ENCODE data around the gene EDARADD.
"Not testable (repeated sequence)": the region's sequence is repeated elsewhere in the genome, so short reads cannot be mapped to it uniquely, and the experiment has no call there.

EDARADD gene

GRCh38 chr1:236438614-236439013, 44.5 kb downstream of the EDARADD start:
- Mint-ChIP-seq H3K27ac (no peak overlapping the region), H3K9me3 (no peaks in the 10 kb centered on the region)

GRCh38 chr1:236440373-236440772, 46.3 kb downstream of the EDARADD start:
- Mint-ChIP-seq H3K36me3 (ENCODE audit: low read depth) (peaks cover 9% of the 10 kb centered on the region), H3K4me3 (no peak overlapping the region), H3K9me3 (no peaks in the 10 kb centered on the region), H3K27me3 (no peaks in the 10 kb centered on the region), H3K4me1 (ENCODE audit: low read depth) (no peaks in the 10 kb centered on the region), H3K27ac (no peak overlapping the region)
- DNase-seq, result no peak

More at GRCh38 chr1:236438614-236439013, 44.5 kb downstream of the EDARADD start:
- H3K27me3 Mint-ChIP-seq, result no peaks in the 10 kb centered on the region
- peaks cover 4% of the 10 kb centered on the region for H3K36me3 Mint-ChIP-seq (ENCODE audit: low read depth)
- no peaks in the 10 kb centered on the region for H3K4me1 Mint-ChIP-seq (ENCODE audit: low read depth)
- no peak for DNase-seq
- H3K4me3 Mint-ChIP-seq, result no peak overlapping the region

GRCh38 chr1:236450779-236451178, 56.7 kb downstream of the EDARADD start:
- no peaks in the 10 kb centered on the region for H3K27me3 Mint-ChIP-seq
- no peak overlapping the region for H3K27ac Mint-ChIP-seq
- H3K9me3 Mint-ChIP-seq, result no peaks in the 10 kb centered on the region
- no peak for DNase-seq
- peaks cover under 1% of the 10 kb centered on the region for H3K36me3 Mint-ChIP-seq (ENCODE audit: low read depth)
- no peaks in the 10 kb centered on the region for H3K4me1 Mint-ChIP-seq (ENCODE audit: low read depth)
- no peak overlapping the region for H3K4me3 Mint-ChIP-seq

GRCh38 chr1:236451796-236452373, 57.8 kb downstream of the EDARADD start:
- Mint-ChIP-seq H3K36me3 (ENCODE audit: low read depth) (no peaks in the 10 kb centered on the region), H3K27ac (no peak overlapping the region), H3K4me1 (ENCODE audit: low read depth) (no peaks in the 10 kb centered on the region), H3K9me3 (no peaks in the 10 kb centered on the region), H3K4me3 (no peak overlapping the region), H3K27me3 (no peaks in the 10 kb centered on the region)
- peak; percentile 51 for DNase-seq

GRCh38 chr1:236455243-236455642, 61.2 kb downstream of the EDARADD start:
- Mint-ChIP-seq H3K4me1 (ENCODE audit: low read depth) (peaks cover 8% of the 10 kb centered on the region), H3K9me3 (no peaks in the 10 kb centered on the region), H3K4me3 (no peak overlapping the region), H3K27me3 (no peaks in the 10 kb centered on the region), H3K27ac (no peak overlapping the region), H3K36me3 (ENCODE audit: low read depth) (no peaks in the 10 kb centered on the region)
- DNase-seq, result no peak

- DNase-seq, result no peak
- Mint-ChIP-seq H3K36me3 (ENCODE audit: low read depth) (no peaks in the 10 kb centered on the region), H3K9me3 (no peaks in the 10 kb centered on the region), H3K27me3 (peaks cover 6% of the 10 kb centered on the region), H3K4me1 (ENCODE audit: low read depth) (peaks cover 8% of the 10 kb centered on the region), H3K27ac (peak overlapping the region; percentile 11), H3K4me3 (no peak overlapping the region)
Observed at GRCh38 chr1:236457775-236458174, 63.7 kb downstream of the EDARADD start.

- no peak overlapping the region for H3K4me3 Mint-ChIP-seq
- H3K9me3 Mint-ChIP-seq, result no peaks in the 10 kb centered on the region
- H3K27me3 Mint-ChIP-seq, result peaks cover 6% of the 10 kb centered on the region
- peaks cover 8% of the 10 kb centered on the region for H3K4me1 Mint-ChIP-seq (ENCODE audit: low read depth)
- no peak overlapping the region for H3K27ac Mint-ChIP-seq
- H3K36me3 Mint-ChIP-seq (ENCODE audit: low read depth), result no peaks in the 10 kb centered on the region
- no peak for DNase-seq
Observed at GRCh38 chr1:236458996-236459395, 64.9 kb downstream of the EDARADD start.

- no peak for DNase-seq
- Mint-ChIP-seq H3K9me3 (no peaks in the 10 kb centered on the region), H3K27ac (no peak overlapping the region), H3K27me3 (peaks cover 6% of the 10 kb centered on the region), H3K4me1 (ENCODE audit: low read depth) (peaks cover 13% of the 10 kb centered on the region), H3K4me3 (no peak overlapping the region), H3K36me3 (ENCODE audit: low read depth) (no peaks in the 10 kb centered on the region)
Observed at GRCh38 chr1:236460103-236460502, 66.0 kb downstream of the EDARADD start.

- not testable (repeated sequence) for H3K27me3 Mint-ChIP-seq; H3K36me3 Mint-ChIP-seq (ENCODE audit: low read depth)
Observed at GRCh38 chr1:236464197-236464596, 70.1 kb downstream of the EDARADD start.

GRCh38 chr1:236465231-236465958, 71.3 kb downstream of the EDARADD start:
- Mint-ChIP-seq H3K36me3 (ENCODE audit: low read depth) (no peaks in the 10 kb centered on the region), H3K27ac (no peak overlapping the region), H3K4me1 (ENCODE audit: low read depth) (peaks cover 23% of the 10 kb centered on the region)

More at GRCh38 chr1:236464197-236464596, 70.1 kb downstream of the EDARADD start:
- not testable (repeated sequence) for H3K9me3 Mint-ChIP-seq, DNase-seq, H3K4me3 Mint-ChIP-seq, H3K27ac Mint-ChIP-seq
- peaks cover 21% of the 10 kb centered on the region for H3K4me1 Mint-ChIP-seq (ENCODE audit: low read depth)

GRCh38 chr1:236465959-236466303, 71.8 kb downstream of the EDARADD start:
- no peak for DNase-seq
- Mint-ChIP-seq H3K27ac (peak overlapping the region; percentile 29), H3K4me1 (ENCODE audit: low read depth) (peaks cover 23% of the 10 kb centered on the region), H3K9me3 (no peaks in the 10 kb centered on the region), H3K36me3 (ENCODE audit: low read depth) (peaks cover under 1% of the 10 kb centered on the region), H3K27me3 (peaks cover 9% of the 10 kb centered on the region), H3K4me3 (no peak overlapping the region)

More at GRCh38 chr1:236465231-236465958, 71.3 kb downstream of the EDARADD start:
- no peaks in the 10 kb centered on the region for H3K9me3 Mint-ChIP-seq
- H3K27me3 Mint-ChIP-seq, result peaks cover 9% of the 10 kb centered on the region
- DNase-seq, result no peak
- no peak overlapping the region for H3K4me3 Mint-ChIP-seq

GRCh38 chr1:236467327-236467641, 73.2 kb downstream of the EDARADD start:
- peaks cover 2% of the 10 kb centered on the region for H3K36me3 Mint-ChIP-seq (ENCODE audit: low read depth)
- no peak overlapping the region for H3K27ac Mint-ChIP-seq
- H3K4me3 Mint-ChIP-seq, result no peak overlapping the region
- H3K4me1 Mint-ChIP-seq (ENCODE audit: low read depth), result peaks cover 23% of the 10 kb centered on the region
- peaks cover 5% of the 10 kb centered on the region for H3K27me3 Mint-ChIP-seq
- no peaks in the 10 kb centered on the region for H3K9me3 Mint-ChIP-seq
- no peak for DNase-seq

GRCh38 chr1:236468625-236469024, 74.5 kb downstream of the EDARADD start:
- H3K4me3 Mint-ChIP-seq, result no peak overlapping the region
- peaks cover 8% of the 10 kb centered on the region for H3K27me3 Mint-ChIP-seq
- H3K4me1 Mint-ChIP-seq (ENCODE audit: low read depth), result peaks cover 23% of the 10 kb centered on the region
- DNase-seq, result no peak
- H3K27ac Mint-ChIP-seq, result no peak overlapping the region
- no peaks in the 10 kb centered on the region for H3K9me3 Mint-ChIP-seq
- H3K36me3 Mint-ChIP-seq (ENCODE audit: low read depth), result peaks cover 2% of the 10 kb centered on the region

- DNase-seq, result no peak
- Mint-ChIP-seq H3K27me3 (peaks cover 8% of the 10 kb centered on the region), H3K27ac (no peak overlapping the region)
Observed at GRCh38 chr1:236469466-236469865, 75.4 kb downstream of the EDARADD start.

GRCh38 chr1:236471096-236471495, 77.0 kb downstream of the EDARADD start:
- Mint-ChIP-seq H3K4me3 (no peak overlapping the region), H3K27me3 (peaks cover 8% of the 10 kb centered on the region), H3K9me3 (no peaks in the 10 kb centered on the region), H3K36me3 (ENCODE audit: low read depth) (peaks cover 2% of the 10 kb centered on the region), H3K27ac (no peak overlapping the region), H3K4me1 (ENCODE audit: low read depth) (peaks cover 8% of the 10 kb centered on the region)
- no peak for DNase-seq

More at GRCh38 chr1:236469466-236469865, 75.4 kb downstream of the EDARADD start:
- Mint-ChIP-seq H3K4me1 (ENCODE audit: low read depth) (peaks cover 23% of the 10 kb centered on the region), H3K9me3 (no peaks in the 10 kb centered on the region), H3K36me3 (ENCODE audit: low read depth) (peaks cover 2% of the 10 kb centered on the region), H3K4me3 (no peak overlapping the region)
